ENCODE data around the gene TMEM35B.
"Not testable (repeated sequence)": the region's sequence is repeated elsewhere in the genome, so short reads cannot be mapped to it uniquely, and the experiment has no call there.

The TMEM35B gene

DNA sequence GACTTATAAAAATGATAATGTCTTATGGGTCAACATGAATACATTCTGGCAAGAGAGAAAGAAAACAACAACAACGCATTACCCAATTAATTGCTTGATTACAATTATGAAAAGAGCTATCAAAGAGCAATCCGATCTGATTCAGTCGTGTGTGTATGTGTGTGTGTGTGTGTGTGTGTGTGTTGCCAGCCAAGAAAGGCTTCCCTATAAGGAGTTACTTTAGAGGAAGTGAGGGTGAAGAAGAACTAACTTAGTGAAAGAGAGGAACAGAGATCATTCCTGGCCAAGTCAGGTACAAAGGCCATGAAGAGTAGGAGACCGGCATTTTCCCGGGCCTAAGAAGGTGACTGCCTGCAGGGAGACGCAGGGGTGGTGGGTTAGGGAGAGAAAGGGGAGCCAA, 9.4 kb downstream of the TMEM35B start:
- no peak for DNase-seq

DNA sequence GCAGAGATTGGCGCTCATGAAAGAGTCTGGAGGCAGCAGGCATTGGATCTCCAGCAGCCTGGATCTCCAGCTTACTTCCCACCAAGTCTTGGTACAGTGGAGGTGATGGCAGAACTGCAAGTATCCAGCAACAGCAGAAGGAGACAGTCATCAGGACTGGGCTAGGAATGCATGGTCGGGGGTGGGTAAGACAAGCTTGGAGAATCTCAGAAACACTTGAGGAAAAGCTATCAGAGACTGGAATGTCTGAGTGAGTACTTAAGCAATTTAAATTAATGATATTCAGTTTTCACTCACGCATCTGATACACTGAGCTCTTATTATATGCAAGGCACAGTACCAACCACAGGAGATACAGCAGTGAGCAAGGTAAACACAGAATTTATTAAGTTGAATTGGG, 9.8 kb downstream of the TMEM35B start:
- no peak for DNase-seq

DNA sequence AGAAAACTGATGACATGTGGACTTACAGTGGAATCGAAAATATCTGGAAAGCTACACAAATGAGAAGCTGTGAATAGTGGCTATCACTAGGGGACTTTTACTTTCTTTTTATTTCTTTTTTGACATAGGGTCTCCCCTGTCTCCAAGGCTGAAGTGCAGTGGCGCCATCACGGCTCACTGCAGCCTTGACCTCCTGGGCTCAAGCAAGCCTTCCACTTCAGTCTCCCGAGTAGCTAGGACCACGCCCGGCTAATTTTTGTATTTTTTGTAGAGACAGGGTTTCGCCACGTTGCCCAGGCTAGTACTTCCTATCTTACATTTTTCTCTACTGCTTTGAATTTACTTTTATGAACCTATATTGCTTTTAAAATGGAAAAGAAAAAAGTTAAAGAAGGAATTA, 10.5 kb downstream of the TMEM35B start:
- DNase-seq: no peak

DNA sequence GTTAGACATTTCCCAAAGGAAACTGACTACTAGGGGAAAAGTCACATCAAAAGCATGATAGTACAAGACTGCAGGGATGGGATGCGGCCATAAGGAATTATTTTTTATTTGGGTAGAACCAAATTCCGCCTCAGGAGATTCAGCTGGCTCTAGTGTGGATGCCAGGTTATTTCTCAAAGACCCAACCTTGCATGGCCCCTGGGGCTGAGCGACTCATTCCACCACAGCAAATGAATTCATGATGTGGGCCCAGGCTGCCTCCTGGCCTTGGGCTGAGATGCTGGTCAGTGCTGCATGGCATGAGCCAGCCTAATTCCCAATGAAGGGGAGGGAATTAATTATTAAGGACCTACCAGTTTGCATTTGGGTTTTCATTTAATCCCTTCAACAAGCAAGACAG, 11.8 kb downstream of the TMEM35B start:
- DNase-seq: no peak

DNA sequence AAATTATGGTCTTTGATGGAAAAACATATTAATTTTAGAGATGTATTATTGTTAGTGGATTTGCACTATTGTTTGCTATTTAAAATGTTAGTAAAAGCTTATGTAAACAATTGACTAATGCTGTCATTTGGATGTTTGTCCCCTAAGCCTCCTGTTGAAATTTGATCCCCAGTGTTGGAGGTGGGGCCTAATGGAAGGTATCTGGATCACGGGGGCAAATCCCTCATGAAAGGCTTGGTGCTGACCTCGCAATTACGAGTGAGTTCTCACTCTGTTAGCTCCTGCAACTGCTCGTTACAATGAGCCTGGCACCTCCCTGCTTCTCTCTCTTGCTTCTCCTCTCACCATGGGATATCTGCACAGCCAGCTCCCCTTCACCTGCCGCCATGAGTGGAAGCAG, 14.3 kb downstream of the TMEM35B start:
- DNase-seq: no peak

- no peak for DNase-seq
Measured at GRCh38 chr1:34970220-34970735, 14.9 kb downstream of the TMEM35B start.

GRCh38 chr1:34968297-34968696, 16.9 kb downstream of the TMEM35B start:
- DNase-seq: not testable (repeated sequence)

- DNase-seq: not testable (repeated sequence)
Measured at GRCh38 chr1:34967672-34968071, 17.5 kb downstream of the TMEM35B start.

DNA sequence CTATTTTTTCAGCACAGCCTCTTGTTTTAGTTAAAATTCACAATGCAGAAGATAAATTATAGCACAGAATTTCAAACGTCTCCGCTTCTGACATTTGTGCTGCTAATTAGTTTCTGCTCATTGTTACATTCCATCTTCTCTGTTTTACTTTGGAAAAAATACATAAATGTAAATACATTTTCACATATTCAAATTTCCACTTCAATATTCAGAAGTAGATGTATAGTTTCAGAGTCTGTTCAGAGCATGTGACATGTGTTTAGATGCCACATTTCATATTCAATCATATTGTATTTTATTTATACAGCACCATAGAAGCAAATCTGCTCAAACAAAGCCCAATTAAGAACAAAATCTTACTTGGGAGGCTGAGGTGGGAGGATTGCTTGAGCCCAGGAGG, 19.6 kb downstream of the TMEM35B start:
- no peak for DNase-seq

DNA sequence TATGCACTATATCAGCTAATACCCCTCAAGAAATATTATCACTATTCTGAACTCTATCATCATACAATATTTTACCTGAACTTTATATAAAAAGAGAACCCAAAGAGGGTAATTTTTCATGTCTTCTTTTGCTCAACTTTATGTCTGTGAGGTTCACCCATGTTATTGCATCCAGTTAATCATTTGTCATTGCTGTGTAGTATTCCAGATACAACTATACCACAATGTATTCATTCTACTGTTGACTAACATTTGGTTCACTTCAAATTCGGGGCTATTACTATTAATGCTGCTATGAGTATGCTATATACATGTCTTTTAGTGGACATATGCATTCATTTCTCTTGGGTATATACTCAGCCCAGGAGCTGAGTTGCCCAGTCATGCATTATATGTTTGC, 34.7 kb downstream of the TMEM35B start:
- DNase-seq: no peak

DNA sequence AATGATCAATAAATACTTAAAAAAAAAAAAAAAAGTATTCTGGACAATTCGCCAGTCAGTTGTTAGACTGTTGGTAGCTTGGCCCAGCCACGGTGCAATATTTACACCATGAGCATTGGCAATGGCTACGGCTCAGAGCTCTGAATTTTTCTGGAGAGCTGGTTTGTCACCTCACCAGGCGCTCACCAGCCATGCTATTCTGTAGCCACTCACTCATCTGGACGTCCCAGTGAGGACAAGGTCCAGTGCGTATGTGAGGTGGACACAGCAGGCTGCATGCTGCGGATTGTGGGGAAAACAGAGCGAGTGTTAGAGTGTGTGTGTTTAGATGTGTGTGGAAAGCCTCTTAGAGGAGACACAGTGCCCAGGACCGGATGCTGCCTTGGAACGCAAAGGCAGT, 36.4 kb downstream of the TMEM35B start:
- not testable (repeated sequence) for DNase-seq

DNA sequence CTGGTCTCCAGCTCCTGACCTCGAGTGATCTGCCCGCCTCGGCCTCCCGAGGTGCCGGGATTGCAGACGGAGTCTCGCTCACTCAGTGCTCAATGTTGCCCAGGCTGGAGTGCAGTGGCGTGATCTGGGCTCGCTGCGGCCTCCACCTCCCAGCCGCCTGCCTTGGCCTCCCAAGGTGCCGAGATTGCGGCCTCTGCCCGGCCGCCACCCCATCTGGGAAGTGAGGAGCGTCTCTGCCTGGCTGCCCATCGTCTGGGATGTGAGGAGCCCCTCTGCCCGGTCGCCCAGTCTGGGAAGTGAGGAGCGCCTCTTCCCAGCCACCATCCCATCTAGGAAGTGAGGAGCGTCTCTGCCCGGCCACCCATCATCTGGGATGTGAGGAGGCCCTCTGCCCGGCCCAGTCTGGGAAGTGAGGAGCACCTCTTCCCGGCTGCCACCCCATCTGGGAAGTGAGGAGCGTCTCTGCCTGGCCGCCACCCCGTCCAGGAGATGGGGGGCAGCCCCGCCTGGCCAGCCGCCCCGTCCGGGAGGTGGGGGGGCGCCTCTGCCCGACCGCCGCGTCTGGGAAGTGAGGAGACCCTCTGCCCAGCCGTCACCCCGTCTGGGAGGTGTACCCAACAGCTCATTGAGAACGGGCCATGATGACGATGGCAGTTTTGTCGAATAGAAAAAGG, 37.4 kb downstream of the TMEM35B start:
- not testable (repeated sequence) for DNase-seq

GRCh38 chr1:34946211-34946610, 38.9 kb downstream of the TMEM35B start:
- no peak for DNase-seq

GRCh38 chr1:34941798-34942197, 43.3 kb downstream of the TMEM35B start:
- DNase-seq: not testable (repeated sequence)

Measured in GDM1 (cell line).